ENCODE data around the gene TARS2.
A peak's percentile ranks its signal among the peaks of the same experiment; 100 is the strongest.

TARS2 gene, protein sequence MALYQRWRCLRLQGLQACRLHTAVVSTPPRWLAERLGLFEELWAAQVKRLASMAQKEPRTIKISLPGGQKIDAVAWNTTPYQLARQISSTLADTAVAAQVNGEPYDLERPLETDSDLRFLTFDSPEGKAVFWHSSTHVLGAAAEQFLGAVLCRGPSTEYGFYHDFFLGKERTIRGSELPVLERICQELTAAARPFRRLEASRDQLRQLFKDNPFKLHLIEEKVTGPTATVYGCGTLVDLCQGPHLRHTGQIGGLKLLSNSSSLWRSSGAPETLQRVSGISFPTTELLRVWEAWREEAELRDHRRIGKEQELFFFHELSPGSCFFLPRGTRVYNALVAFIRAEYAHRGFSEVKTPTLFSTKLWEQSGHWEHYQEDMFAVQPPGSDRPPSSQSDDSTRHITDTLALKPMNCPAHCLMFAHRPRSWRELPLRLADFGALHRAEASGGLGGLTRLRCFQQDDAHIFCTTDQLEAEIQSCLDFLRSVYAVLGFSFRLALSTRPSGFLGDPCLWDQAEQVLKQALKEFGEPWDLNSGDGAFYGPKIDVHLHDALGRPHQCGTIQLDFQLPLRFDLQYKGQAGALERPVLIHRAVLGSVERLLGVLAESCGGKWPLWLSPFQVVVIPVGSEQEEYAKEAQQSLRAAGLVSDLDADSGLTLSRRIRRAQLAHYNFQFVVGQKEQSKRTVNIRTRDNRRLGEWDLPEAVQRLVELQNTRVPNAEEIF

DNA sequence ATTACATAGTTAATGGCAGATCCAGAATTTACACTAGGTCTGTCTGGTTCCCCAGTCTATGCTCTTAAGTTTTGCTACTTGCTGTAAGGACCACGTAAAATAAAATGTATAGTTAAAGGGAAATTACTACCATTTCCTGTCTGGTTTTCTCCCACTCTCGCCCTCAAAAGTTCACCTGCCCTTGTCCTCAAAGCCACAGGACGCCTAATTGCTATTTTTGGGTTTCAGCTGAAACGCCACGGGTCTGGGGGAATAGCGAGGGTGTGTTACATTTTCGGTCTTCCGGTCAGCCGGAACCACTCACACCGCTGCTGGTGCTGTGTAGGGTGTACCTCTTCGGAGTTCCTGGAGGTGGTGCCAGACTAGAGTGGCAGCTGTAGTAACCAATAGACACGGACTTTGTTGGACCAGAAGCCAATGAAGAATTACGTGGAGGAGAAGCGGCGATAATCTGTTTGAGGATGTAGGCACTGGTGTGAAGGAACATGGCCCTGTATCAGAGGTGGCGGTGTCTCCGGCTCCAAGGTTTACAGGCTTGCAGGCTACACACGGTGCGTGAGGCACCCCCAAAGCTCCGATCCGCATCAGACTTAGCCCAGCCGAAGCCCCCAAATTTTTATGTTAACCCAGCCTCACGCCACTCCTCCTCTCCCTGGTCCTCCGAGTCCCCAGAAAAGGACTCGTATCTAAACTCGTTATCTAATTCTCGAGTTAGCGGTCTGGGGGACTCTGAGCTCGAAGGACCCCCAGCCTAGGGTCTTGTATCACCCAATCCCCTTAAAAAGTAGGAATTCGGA lies at the start of gene TARS2:
Gene TARS2 (plus strand): TSS at position 454 of the 797 bp plus-strand sequence. CDS start 32 bp downstream, at position 486.
- DNase-seq, result peak; percentile 100

DNA sequence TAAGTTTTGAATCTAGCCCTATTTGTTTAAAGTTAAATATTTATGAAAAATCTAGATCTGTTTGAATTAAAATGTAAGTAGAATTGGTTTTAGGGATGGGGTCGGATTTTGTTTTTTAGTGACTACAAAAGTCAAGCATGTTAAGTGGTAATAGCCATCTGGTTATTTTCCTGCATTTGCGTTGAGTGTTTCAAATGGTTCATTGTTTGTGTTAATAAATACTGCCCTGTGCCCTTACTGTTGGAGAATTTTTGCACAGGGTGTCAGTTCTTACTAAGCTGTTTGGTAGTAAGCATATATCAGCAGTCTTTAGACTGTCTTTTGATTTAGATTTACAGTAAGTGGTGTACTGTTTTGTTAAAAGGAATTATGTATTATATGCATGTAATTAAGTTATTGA lies 46.1 kb upstream of the TARS2 start:
- no peak for DNase-seq

DNA sequence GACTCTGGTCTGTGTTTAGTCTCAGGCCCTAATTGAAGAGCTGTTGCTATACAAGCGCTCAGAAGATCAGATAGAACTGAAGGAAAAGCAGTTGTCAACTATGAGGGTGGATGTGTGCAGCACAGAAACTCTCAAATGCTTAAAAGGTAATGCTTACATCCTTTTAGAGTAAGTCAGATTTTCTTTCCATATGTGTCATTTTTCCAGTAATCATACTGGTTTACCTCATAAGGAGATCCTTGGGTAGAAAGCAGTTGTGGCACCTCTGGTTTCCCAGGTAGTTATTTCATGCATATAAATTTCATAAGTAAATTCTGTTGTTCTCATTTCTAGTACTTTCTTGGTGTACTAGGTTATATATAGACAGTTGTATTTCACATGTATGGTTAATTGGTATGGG lies 43.0 kb upstream of the TARS2 start:
- DNase-seq, result no peak

DNA sequence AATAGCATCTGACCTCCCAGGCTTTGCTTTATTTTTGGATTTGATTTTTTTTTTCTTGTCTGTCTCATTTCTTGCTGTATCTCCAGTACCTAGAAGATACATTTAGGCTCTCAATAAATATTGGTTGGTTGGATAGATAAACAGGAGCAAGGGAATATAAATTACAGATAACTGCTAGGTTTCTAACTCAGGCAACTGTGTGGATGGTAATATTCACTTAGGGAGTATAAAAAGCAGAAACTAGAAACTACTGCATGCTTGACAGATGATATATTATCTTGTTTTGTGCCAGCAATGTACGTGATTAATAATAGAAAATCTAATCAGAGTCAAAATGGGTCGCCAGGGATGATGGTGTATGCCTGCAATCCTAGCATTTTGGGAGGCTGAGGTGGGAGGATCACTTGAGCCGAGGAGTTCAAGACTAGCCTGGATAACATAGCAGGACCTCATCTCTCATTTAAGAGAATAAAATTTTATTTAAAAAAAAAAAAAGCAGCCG lies 31.0 kb upstream of the TARS2 start:
- DNase-seq, result no peak

DNA sequence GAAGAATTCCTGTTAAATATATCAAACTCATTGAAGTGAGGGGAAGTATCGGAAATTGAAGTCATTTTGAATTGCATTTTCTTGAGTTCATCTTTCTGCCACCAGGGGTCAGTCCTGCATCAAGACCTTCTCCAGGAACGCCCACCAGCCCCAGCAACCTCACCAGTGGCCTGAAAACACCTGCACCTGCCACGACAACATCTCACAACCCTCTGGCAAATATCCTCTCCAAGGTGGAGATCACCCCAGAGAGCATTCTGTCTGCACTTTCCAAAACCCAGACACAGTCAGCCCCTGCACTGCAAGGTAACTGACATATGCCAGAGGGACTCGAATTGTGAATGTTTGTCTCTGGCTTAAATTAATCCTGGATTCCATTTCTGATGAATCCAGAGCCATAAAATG lies 22.8 kb upstream of the TARS2 start:
- peak; percentile 61 for DNase-seq

DNA sequence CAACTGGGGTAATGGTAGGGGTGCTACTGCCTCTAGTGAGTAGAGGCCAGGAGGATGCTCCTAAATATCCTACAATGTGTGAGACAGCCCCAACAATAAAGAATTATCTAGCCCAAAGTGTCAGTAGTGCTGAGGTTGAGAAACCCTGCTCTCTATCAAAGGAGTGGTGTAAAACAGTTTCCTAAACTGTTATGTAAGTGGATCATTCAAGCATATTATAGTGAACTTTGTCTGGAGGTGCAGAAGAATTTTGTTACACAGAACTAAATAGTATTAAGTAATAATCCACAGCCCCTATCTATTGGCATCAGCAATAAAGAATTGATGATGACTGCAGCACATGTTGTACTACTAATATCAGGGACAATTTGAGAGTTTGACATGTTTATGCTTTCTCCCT lies 20.3 kb upstream of the TARS2 start:
- DNase-seq, result no peak

DNA sequence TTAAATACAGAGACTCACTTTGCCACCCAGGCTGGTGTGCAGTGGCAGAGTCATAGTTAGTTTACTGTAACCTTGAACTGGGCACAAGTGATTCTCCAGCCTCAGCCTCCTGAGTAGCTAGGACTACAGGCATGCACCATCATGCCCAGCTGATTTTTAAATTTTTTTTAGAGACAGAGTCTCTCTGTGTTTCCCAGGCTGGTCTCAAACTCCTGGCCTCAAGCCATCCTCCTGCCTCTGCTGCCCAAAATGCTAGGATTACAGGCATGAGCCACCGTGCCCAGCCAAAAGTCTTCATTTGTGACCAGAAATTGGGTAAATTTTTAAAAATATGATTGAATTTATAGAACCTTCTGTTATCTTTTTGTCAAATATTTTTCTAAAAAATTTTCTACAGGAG lies 17.9 kb upstream of the TARS2 start:
- DNase-seq, result no peak

DNA sequence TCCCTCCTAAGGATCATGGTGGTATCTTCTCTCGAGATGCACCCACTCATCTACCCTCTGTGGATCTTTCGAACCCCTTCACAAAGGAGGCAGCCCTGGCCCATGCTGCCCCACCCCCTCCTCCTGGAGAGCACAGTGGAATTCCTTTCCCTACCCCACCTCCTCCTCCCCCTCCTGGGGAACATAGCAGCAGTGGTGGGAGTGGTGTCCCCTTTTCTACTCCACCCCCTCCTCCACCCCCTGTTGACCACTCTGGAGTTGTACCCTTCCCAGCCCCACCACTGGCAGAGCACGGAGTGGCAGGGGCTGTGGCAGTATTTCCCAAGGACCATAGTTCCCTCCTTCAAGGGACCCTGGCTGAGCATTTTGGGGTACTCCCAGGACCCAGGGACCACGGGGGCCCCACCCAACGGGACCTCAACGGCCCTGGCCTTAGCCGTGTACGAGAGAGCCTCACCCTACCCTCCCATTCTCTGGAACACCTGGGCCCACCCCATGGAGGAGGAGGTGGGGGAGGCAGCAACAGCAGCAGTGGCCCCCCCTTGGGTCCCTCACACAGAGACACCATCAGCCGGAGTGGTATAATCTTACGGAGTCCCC lies 14.5 kb upstream of the TARS2 start:
- no peak for DNase-seq

DNA sequence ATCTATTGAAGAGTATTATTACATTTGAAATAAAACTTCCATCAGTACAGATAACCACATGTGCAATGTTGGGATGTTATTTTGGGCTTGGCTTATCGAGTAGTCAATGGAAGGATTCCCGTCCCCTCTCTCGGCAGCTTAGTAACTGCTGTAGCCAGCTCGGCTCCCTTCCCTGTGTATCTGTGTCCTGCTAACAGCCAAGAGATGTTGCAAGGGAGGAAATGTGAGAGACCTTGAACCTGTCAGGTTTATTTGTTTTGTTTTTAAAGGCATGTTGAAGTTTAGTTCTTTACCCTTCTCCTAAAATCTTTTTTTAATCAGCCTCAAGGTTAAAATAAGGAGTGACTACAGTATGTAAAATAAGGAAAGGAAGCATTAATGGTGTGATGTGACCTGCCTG lies 13.6 kb upstream of the TARS2 start:
- DNase-seq, result no peak

DNA sequence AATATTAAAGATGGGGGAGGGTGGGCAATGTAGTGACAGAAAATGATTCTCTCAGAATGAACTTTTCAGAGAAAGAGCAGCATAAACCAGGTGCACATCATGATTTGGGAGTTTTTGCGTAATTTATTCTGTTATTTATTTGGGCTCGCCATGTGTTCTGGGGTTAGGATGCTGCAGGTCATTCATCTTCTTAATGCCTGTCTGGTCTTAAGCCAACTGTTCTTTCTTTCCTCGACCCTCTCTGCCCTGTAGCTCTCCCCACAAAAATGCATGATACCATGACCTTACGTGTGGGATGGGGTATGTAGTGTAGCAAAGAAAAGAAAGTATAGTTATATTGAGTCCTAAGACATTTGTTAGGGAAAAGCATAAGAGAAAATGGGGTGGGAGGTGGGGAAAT lies 12.3 kb upstream of the TARS2 start:
- DNase-seq, result no peak

DNA sequence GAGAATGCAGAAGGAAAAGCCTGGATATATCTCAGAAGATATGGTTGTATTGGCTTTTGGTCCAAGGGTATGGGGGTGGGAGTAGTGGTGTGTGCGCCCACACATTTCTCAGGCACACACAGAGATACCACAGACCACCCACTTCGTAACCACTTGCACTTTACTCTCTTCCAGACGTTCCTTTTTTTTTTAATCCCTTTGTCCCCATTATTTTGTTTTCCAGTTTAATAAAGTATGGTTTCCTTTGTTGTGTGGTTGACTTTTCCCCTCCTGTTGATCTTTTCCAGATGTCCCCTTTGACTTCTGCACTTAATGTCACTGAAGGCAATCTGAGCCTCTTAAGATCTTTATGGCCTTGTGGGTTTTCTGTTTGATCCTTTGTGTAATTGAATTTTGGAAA lies 10.5 kb upstream of the TARS2 start:
- DNase-seq, result no peak

DNA sequence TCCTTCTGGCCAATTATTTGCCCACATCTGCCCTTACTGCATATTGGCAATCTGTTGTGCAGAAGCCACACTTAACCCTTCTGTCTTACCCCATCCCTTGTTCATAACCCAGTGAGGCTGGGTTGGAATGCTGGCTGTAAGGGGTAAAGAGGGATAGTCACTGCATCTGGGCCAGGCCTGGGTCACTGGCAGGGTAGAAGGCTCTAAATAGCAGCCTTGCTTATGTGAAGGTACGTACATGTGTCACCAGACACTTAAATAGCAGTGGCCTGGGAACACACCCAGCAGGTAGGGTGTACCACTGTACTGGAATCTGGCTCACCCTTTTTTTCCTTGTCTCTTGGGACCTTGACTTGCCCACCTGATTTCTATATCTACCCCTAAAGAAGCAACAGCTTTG lies 9.9 kb upstream of the TARS2 start:
- no peak for DNase-seq

DNA sequence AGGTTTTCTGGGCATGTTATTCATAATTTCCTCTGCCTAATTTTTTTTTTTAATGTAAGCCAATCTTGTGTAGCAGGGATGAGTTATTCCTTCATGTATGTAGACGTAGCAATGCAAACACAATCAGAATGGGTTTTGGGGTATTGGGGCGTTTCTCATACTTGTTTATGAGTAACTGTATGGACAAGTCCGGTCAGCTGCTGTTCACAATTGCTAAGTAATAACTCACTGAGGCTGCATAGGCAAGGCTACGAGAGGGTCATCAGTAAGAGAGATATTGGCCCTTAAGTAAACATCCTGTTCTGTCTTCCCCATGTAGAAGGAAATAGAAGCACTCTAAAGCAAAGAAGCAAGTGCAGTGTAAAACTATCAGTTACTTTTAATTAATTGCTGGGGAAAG lies 9.5 kb upstream of the TARS2 start:
- no peak for DNase-seq

DNA sequence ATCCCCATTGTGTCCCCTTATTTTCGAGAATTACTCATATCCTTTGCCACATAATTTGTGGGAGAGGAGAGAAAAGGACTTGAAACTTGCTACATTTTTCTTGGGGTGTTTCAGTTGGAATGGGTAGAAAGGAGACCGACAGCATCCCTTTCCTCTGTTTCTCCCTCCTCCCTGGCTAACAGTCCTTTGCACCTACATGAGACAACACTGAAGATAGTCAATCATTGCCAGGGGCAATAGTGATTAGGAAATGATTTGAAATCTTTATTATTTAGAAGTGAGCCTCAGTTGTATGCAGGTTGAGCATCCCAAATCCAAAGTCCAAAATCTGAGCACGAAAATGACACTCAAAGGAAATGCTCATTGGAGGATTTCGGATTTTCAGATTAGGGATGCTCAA lies 7.8 kb upstream of the TARS2 start:
- DNase-seq, result no peak

DNA sequence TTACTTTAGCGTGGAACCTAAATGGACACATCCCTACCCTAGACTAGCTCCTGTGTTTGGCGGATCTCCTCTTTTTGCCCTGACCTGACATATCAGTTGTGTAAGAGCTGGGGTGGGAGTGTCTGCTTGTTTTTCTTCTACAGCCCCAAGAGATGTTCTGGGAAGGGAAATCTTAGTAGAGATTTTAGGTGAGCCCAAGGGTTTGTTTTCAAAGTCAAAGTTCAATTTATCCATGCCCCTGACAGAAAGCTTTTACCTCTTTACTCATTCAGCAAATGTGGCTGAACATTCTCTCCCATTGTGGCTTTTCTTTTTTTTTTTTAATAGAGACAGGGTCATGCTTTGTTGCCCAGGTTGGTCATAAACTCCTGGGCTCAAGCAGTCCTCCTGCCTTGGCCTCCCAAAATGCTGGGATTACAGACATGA lies 7.3 kb upstream of the TARS2 start:
- DNase-seq, result no peak

DNA sequence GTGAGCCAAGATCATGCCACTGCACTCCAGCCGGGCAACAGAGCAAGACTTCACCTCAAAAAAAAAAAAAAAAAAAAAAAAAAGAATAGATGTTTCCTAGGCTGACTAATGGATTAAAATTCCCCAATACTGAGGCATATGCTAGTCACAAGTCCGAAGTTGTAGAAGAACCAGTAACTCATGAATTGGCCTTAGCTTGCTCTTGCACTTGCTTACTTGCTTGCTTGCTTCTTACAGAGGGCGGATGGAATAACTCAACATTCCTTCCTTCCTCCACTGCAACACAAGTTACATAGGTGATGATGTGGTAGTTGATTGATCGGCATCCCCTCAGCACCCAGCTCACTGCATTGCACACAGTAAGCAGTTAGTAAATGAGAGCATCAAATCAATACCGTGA lies 2.8 kb upstream of the TARS2 start:
- no peak for DNase-seq

DNA sequence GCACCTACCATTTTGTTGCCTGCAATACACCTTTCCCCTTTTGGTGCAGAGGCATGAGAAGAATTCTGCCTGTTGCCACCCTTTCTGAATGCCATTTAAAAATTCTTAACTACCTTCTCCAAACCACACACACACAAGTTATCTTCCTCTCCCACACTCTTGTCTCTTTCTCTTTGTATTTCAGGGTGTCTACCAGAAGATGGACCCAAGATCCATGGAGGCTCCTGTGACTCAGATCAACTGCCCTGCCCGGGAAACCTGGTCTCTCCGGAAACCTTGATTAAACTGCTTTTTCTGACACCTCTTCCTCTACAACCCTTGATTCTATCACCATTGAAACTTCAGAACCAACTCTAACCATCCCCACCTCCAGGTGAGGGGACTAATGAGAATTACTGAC lies 2.4 kb upstream of the TARS2 start:
- no peak for DNase-seq

DNA sequence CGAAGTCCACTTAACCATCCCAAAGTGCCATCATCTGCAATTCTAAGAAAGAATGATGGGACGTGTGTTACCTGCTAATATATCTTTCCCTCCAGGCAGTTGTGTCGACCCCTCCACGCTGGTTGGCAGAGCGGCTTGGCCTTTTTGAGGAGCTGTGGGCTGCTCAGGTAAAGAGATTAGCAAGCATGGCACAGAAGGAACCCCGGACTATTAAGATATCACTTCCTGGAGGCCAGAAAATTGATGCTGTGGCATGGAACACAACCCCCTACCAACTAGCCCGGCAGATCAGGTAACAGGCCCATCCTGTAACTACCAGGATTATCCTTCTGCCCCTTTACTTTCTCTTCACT lies 520 bp downstream of the TARS2 start:
- DNase-seq, result no peak

DNA sequence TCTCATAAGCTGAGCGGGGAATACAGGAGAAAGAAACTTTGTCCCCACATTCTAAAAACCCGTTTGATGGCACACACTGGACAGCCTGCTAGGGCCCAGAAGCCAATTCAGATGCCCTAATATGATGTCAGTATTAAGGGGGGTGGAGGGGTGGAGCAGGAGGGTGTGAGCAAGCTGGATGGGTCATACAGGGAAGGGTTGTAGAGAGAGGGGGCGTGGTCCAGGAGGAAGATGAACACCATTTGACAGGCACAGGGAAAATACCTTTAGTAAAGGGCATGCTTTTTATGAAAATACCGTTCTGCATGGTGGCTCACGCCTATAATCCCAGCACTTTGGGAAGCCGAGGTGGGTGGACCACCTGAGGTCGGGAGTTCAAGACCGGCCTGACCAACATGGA lies 6.0 kb downstream of the TARS2 start:
- no peak for DNase-seq

DNA sequence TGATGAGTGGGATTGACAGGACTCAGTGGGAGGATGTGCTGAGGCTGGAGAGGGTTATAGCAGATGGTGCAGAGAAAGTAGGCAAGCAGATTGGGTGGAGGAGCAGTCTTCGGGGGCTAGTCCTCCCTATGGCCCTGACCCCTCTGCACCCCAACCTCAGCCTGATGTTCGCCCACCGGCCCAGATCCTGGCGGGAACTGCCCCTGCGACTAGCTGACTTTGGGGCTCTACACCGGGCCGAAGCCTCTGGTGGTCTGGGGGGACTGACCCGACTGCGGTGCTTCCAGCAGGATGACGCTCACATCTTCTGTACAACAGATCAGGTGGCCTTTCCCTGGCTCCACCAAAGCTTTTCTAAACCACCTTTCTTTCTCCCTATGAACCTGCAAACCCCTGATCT lies 11.1 kb downstream of the TARS2 start:
- DNase-seq, result no peak

DNA sequence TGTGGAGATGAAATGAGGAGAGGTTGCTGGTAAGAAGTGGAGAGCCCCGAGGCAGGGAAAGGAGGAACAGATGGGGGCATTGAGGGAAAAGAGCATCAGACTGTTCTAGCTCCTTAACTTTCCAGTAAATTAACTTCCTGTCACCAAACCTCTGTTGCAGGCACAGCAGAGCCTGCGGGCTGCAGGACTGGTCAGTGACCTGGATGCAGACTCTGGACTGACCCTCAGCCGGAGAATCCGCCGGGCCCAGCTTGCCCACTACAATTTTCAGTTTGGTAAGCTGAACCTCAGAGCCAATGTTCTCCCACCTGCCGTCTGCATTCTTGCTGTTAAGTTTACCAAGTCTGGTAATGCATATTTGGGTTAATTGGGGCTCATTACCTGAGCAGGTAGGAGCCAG lies 18.2 kb downstream of the TARS2 start:
- no peak for DNase-seq

DNA sequence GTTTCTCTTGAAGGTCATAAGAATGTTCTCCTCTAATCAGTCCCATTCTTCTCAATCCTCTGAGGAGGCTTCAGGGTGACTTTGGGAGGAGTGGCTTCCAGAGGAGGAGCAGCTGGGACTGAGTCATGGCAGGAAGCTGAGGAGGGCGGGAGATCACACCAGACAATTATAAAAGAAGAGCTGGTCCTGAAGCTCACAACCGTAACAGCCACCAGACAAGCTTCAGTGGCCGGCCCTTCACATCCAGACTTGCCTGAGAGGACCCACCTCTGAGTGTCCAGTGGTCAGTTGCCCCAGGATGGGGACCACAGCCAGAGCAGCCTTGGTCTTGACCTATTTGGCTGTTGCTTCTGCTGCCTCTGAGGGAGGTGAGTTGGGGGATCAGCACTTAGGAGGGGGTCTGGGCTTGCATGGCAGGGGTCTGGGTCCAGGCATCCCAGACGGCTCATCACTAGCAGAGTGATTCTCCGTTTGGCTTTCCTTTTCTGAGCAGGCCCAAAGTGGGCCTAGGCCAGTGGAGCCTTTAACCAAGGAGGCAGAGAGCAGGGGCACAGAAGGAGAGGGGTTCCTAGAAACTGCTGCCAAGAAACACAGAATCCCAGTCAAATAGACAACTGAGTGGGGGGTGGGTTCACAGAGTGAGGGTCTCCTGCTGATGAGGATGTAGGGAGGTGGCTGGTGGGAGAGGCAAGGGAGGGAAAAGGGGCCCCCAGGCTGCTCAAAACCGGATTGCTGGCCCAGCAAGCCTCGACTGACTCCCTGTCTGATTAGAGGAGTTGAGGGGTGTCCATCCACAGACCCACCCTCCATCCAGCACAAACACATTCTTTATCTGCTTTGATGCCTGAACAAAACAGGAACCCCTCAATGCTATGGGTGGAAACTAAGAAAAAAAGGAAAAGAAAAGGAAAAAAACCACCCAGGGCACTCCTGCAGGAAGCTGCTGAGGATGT lies 21.0 kb downstream of the TARS2 start, which contains the start of gene ECM1:
Gene ECM1 (plus strand): TSS at position 198 of the 953 bp plus-strand sequence. CDS start 101 bp downstream, at position 299.
- DNase-seq, result no peak
